ENCODE results near the gene PI16.

DNA sequence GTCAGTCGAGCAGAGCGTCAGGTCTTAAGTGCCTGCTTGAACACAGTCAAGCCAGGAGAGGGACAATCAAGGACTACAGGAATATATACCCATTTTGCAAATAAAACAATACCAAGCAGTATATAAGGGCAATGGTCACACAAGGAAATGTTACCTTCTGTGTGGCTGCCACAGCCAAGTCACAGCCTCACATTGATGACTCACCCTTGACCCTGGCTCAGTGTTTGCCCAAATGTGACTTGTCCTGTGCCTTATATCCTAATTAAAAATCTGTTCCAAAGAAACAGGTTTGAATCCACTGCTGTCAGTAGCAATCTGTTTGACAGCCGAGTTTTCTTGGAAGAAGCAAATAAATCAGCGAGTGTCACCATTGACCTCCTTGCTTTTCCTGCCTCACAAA is 34.5 kb upstream of the PI16 start:
- TF ChIP-seq POLR2A (IDR thresholded peaks at IDR 0.05), result no peak
- TF ChIP-seq, protein P1, sequence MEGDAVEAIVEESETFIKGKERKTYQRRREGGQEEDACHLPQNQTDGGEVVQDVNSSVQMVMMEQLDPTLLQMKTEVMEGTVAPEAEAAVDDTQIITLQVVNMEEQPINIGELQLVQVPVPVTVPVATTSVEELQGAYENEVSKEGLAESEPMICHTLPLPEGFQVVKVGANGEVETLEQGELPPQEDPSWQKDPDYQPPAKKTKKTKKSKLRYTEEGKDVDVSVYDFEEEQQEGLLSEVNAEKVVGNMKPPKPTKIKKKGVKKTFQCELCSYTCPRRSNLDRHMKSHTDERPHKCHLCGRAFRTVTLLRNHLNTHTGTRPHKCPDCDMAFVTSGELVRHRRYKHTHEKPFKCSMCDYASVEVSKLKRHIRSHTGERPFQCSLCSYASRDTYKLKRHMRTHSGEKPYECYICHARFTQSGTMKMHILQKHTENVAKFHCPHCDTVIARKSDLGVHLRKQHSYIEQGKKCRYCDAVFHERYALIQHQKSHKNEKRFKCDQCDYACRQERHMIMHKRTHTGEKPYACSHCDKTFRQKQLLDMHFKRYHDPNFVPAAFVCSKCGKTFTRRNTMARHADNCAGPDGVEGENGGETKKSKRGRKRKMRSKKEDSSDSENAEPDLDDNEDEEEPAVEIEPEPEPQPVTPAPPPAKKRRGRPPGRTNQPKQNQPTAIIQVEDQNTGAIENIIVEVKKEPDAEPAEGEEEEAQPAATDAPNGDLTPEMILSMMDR (IDR thresholded peaks at IDR 0.05), result no peak

Measured in esophagus squamous epithelium (tissue), 4 donors.